ENCODE measurements around the gene NFAT5.
"Not testable (repeated sequence)": the region's sequence is repeated elsewhere in the genome, so short reads cannot be mapped to it uniquely, and the experiment has no call there.

The NFAT5 gene

DNA sequence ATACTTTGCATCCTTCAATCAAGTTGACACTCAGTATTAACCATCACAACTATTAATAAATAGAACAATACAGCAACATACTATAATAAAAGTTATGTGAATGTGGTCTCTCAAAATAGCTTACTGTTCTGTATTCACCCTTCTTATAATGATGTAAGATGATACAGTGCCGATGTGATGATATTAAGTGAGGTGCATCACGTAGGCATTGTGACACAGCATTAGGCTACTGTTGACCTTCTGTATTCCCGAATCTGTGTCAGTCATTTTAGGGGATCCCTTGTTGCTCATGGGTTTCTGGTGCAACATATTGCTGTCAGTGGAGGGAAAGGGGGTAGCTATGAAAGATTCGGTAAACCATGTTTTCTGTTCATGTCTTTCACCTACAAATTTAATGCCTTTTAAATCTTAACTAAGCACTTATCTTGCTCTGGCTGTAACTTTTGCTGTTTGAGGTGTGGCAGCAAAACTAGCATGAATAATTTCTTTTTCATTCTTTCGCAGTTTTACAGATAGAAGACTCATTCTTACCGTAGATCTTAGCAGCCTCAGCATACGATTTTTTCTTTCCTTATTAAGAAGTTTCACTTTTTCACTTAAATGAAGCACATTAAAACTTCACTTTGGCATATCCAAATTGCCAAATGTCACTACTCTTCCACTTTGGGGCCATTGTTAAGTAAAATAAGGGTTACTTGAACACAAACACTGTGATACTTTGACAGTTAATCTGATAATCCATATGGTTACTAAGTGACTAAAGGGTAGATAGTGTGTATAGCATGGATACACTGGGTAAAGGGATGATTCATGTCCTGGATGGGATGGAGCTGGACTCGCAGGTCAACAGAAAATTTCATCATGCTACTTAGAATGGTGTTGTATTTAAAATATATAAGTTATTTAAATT is 29.6 kb downstream of the NFAT5 start:
- no peak for DNase-seq

DNA sequence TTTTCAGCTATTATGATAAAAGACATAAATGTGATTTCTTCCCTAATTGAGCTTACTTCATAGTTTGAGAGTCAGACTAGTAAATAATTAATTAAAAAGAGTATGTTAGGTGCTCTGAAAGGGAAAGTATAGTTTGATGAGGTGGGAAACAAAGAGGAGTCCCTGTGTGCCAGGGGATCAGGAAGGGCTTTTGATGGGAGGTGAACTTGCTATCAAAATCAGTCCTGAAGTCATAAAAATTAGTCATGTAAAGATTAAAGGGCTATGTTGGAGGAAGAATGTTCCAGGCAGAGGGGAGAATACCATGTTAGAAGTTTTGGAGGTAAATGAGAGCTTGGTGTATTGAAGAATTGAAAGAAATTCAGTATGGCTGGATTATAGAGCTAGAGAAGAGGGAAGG is 31.0 kb downstream of the NFAT5 start:
- DNase-seq: no peak

DNA sequence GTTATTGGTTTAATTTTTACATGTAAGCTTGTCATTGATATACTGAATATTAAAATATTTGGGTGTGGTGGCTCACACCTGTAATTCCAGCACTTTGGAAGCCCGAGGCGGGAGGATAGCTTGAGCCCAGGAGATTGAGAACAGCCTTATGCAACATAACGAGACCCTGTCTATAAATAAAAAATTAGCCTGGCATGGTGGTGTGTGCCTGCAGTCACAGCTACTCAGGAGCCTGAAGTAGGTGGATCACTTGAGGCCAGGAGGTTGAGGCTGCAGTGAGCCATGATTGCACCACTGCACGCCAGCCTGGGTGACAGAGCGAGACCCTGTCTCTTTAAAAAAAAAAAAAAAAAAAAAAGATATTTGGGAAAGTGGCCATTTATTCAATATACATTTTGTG is 32.3 kb downstream of the NFAT5 start:
- DNase-seq: no peak

DNA sequence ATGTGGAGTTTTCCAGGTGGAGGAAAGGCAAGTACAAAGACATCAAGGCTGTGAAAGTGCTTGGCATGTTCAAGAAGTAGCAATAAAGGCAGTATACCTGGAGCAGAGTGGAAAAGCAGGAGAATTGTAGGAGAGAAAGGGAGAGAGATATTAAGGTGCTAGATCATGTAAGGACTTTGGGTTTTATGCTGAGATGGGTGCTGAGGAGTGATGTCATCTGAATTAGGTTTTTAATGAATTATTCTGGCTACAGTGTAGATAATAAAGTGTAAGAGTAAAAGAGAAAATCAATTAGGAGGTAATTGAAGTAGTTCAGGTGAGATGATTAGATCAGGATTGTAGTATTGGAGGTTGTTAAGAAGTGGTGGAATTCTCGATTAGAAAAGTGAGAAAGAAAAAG is 34.0 kb downstream of the NFAT5 start:
- DNase-seq: no peak

DNA sequence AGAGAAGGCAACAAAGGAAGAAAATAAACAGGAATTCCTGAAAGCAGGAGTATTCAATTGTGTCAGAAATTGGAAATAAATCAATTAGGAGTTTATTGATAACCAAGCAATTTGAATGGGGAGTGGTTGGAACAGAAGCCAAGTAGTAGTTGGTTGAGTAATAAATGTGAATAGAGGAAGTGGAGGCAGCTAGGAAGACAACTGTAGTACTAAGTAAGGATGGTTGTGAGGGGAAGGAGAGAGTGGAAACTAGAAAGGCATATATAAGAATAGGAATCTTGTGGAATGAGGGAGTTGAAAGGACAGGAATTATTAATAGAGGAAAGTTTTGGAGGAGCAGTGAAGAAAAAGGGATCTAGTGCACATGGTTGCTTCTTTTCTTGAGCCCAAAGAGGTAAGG is 34.4 kb downstream of the NFAT5 start:
- DNase-seq: no peak

DNA sequence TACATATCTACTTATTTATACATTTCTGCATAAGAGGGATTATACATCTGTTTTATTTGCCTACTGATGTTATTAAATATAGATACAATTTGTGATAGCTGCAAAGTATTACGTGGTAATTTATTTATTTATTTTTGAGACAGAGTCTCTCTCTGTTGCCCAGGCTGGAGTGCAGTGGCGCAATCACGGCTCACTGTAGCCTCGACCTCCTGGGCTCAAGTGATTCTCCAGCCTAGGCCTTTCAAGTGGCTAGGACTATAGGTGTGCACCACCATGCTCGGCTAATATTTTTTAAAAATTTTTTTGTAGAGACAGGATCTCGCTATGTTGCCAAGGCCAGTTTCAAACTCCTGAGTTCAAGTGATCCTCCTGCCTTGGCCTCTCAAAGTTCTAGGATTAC is 35.5 kb downstream of the NFAT5 start:
- DNase-seq: no peak

DNA sequence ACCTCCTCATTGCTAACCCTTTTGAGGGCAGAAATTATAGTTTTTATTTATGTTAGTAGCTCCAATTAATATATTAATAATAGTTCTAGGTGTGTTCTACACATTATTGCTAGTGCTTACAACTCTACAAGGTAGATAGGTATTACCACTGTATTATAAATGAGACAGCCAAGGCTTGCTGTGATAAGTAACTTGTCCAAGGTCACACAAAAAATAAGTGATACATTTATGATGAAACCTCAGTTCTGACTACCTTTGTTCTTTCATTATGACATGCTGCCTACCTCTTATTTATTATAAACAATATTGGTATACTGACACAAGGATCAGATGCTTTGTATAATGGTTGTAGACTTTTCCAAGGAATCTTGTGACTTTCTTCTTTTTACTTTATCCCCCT is 41.2 kb downstream of the NFAT5 start:
- DNase-seq: no peak

DNA sequence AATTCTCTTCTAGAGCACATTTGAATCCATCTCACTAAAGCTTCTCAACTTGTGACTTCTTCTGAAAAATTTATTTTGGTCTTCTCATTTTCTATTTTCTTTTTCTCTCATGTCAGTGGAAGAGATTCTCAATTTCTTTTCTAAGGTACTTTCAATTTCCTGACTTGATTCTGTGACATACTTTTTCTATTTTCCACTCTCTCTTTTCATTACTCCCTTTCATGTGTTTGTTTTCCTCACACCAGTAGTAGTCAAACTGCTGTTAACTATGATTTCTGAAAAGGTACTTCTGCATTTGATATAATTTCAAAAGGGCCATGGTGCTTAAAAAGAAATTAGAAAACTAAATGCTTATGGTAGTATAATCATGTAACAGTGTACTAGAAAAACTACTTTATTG is 41.9 kb downstream of the NFAT5 start:
- DNase-seq: no peak

DNA sequence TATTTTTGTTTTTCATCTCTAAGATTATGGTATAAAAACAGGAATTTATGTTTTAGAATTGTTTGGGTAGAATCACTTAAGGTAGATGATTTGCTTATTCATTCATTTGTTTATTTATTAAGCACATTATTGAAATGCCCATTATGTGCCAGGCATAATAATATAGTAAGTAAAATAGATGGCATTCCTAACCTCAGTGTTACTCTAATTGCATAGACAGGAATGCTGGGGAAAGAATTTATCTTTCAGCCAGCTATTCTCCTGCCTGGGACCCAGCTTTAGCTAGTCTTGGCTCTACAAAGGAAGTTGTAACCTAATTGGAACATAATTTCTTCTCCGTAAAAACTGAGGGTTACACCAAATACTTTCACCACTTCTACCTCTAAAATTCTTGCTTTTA is 44.6 kb downstream of the NFAT5 start:
- DNase-seq: no peak

DNA sequence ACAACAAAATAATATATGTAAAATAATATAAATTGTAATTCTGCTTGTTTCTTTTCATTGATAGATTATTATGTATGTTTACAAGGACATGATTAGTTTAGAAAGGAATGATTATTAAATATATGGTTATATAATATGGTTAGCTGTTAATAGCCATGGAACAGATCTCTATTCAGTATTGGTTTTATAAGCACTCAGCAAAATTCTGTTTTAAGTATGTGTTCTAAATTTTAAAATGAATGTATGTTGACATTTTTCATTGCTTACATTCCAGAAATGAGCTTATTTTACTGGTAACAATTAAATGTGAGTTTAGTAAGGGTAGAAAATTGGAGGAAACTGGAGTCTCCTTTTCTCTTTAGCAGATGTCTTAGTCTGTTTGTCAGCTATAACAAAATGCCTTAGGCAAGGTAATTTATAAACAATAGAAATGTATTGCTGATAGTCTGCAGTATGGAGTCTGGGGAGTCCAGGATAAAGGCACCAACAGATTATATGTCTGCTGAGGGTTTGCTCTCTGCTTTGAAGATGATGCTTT is 45.4 kb downstream of the NFAT5 start:
- DNase-seq: no peak

DNA sequence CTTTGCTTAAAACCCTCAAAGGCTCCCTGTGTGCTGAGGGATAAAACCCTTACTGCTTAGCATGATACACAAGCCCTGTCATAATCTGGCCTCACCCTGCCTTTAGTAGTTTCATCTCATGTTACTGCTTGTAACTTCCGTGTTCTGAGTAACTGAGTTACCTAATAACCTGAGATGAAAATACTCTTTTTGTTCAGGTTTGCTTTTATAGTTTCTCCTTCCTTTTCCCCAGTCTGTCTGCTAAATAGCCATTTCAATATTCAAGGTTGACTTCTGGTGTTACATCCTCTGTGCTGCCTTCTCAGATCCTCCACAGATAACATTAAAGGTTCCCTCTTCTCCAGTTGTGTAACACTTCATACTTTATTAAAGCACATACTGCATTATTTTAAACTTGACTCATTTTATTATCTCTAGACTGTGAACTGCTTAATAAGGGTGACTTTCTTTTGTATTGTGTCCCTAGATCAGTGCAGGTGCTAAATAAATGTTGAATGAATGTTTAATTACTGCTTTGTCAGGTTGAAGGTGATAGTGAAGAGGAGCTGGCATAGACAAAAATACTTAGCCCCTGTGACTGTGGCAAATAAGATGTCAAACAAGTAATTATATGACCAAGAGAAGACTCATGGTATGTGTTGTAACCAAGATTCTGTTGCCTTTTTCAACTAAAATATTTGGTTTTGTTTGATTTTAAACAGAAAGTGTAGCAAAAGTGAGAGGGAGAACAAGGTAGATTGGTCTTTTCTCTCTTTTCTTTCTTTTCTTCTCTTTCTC is 47.8 kb downstream of the NFAT5 start:
- no peak for DNase-seq

DNA sequence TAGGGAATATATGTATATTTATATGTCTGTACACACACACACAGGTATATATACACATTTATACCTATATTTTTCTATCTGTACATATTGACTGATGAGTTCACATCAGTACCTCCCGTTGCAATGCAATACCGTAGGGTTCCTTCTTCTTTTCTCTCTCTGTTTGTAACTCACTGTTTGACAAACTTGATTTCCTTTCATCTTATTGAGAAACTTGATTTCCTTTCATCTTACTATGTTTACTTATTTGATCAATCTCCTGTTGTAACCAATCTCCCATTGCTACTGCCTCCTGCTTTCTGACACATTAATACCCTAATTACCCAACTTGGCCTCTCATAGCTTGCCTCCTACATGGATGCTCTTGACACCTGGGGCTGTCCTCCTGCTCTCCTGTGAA is 49.8 kb downstream of the NFAT5 start:
- DNase-seq: no peak

DNA sequence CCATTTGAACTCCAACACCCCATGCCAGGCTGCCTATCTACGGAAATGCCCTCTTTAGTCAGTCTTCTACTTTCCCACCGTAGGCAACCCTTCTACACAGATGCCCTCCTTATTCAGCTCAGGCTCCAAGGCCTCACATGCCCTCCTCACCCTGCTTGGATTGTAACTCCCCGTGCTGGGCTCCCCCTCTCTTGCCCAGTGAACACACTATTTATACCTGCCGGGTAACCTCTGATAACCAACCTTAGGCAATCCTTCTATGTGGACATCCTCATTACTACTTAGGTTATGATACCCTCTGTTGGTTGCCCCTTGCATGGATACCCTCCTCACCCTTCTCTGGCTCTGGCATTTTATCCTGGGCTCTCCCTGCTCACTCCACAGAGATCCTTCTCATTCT is 50.3 kb downstream of the NFAT5 start:
- no peak for DNase-seq

DNA sequence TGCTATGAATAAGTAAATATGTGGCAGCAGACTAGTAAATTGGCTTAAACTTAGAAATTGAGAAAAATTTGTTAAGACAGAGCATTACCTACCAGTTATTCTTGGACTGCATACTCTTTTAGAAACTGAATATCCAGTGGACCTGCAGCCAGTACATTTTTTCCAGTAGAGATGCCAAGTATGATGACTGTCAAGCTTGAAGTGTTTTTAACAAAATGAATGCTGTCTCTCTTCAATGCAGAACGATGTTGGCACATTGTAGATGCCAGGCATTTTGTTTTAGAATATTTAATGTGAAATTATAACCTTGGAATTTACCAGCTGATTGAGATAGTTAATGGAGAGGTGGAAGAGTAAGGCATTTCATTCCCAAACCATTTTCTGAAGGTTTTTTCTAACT is 52.5 kb downstream of the NFAT5 start:
- DNase-seq: no peak

DNA sequence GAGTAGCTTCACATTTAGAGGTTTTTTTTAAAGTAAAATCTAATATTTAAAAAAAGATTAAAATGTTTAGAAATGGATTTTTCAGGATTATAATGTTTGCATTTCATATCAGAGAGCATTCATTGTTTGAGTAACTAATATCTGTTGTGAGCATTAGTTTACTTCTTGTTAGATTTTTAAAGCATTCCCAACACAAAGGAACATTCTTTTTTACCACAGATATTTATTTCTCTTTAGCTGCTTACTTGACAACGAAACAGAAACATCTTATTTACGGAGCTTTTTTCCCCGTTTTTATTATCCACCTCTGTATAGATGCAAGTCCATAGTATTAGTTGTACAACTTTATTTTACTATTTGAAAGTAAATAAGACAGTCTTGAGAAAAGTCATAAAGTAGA is 53.0 kb downstream of the NFAT5 start:
- DNase-seq: no peak

DNA sequence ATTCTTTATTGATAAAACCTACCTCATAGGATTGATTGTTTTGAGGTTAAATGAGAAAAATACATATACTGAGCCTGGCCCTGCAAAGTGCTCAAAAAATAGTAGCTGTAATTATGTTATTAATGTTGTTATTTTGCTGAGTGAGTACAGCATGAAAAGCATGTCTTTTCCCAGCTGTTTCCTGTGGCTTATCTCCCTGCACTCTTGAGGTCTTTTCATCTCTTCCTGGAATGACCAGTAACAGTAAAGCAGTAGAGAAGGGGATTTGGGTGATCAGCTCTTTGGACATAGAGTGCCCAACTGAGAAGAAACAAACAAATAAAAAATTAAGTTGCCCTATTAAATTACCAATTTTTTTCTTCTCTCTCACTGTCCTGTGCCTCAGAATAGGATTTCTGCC is 53.7 kb downstream of the NFAT5 start:
- DNase-seq: no peak

DNA sequence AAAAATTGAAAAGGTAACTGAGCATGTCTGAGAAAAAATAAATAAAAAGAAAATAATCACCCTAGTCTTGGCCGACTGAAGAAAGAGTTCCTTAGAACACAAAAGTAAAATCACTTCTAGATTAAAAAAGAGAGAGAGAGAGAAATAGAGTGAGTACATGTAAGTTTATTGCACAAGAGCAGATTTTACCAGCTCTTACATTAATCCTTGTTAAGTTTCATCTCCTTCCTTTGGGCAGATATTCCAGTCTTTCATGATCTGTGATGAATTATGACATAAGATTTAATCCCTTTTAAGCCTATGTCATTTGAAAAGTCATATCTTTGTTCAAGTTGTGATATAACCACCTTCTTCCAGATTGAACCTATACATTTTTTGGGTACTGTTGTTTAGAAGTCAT is 54.8 kb downstream of the NFAT5 start:
- no peak for DNase-seq

DNA sequence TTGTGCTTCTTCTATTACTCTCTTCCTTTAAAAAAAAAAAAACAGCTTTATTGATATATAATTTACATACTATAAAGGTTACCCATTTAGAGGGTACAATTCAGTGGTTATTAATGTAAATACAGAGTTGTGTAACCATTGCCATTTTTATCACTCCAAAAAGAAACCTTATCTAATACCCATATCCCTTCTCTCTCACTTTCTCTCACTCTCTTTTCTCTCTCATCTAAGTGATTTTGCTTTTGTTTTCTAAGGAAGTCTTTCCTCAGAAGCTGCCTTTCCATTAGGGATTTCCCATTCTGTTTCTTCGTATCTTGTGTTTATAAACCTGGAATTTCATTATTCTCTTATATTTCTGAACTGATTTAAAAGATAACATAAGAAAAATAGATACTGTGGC is 55.5 kb downstream of the NFAT5 start:
- no peak for DNase-seq

DNA sequence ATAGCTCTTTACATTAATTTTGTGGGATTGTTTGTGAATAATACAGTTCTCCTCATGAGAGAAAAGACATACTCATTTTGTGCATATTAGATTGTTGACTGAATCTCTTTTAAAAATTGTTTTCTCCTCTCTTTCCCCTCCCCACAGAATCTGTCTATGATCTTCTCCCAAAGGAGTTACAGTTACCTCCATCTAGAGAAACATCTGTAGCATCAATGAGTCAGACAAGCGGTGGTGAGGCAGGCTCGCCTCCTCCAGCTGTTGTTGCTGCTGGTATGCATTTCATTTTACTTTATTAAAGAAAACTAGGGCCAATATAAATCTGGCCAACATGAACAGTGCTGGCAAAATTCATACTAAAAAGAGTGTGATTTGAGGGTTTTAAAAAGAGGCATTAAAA is 60.5 kb downstream of the NFAT5 start:
- DNase-seq: no peak

DNA sequence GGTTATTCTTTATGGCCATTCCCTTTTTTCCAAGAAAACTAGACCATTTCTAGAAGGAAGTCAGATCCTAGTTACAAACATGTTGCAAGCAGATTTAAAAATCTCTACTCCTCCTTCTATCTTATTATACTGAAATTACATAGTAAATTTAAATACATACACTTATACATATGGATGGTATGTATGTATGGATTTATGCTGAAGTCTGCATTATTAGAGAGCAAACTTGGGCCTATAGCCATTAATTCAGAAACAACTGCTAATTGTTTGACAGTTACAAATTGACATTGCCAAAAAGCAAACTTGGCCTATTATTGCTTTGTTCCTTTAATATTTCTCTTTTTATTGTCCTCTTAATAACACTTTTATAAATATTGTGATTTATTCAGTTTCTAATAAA is 67.1 kb downstream of the NFAT5 start:
- DNase-seq: no peak

DNA sequence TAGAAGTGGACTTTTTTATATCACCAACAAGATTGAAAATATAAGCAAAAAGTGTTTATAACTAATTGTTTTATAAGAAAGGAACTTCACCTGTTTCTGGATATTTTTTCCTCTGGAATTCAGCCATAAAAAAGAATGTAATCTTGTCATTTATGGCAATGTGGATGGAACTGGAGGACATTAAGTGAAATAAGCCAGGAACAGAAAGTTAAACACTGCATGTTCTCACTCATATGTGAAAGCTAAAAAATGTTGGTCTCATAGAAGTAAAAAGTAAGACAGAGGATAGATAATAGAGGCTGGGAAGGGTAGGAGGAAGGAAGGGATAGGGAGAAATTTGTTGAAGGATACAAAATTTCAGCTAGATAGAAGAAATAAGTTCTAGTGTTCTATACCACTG is 67.6 kb downstream of the NFAT5 start:
- DNase-seq: no peak

DNA sequence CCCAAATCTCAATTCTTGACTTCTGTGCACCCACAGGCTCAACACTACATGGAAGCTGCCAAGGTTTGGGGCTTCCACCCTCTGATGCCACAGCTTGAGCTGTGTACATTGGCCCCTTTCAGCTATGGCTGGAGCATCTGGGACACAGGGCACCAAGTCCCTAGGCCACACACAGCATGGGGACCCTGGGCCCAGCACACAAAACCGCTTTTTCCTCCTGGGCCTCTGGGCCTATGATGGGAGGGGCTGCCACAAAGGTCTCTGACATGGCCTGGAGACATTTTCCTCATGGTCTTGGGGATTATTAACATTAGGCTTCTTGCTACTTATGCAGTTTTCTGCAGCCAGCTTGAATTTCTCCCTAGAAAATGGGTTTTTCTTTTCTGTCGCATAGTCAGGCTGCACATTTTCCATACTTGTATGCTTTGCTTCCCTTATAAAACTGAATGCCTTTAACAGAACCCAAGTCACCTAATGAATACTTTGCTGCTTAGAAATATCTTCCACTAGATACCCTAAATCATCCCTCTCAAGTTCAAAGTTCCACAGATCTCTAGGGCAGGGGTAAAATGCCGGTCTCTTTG is 70.9 kb downstream of the NFAT5 start:
- DNase-seq: not testable (repeated sequence)

DNA sequence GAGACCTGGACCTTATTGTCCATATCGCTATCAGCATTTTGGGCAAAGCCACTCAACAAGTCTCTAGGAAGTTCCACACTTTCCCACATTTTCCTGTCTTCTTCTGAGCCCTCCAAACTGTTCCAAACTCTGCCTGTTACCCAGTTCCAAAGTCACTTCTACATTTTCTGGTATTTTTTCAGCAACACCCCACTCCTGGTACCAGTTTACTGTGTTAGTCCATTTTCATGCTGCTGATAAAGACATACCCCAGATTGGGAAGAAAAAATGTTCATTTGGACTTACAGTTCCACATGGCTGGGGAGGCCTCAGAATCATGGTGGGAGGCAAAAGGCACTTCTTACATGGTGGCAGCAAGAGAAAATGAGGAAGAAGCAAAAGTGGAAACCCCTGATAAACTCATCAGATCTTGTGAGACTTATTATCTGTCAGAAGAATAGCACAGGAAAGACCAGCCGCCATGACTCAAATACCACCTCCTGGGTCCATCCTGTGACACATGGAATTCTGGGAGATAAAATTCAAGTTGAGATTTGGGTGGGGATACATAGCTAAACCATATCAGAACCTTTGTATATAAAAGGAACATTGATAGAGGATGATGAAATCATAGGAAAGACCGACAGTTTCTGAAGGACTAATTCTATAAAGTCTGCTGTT is 71.6 kb downstream of the NFAT5 start:
- not testable (repeated sequence) for DNase-seq
